Activated effector memory CD4-positive, alpha-beta T cell treated with Interleukin-2 at 50 U/mL for 16 hours (primary cell): Measurements from ENCODE around the gene SHMT1.
"Not testable (repeated sequence)": the region's sequence is repeated elsewhere in the genome, so short reads cannot be mapped to it uniquely, and the experiment has no call there.

Source experiments
- DNase-seq: peaks from one replicate; pipeline ENCODE4 v3.0.0-alpha.2; 2020

Gene SHMT1

DNA sequence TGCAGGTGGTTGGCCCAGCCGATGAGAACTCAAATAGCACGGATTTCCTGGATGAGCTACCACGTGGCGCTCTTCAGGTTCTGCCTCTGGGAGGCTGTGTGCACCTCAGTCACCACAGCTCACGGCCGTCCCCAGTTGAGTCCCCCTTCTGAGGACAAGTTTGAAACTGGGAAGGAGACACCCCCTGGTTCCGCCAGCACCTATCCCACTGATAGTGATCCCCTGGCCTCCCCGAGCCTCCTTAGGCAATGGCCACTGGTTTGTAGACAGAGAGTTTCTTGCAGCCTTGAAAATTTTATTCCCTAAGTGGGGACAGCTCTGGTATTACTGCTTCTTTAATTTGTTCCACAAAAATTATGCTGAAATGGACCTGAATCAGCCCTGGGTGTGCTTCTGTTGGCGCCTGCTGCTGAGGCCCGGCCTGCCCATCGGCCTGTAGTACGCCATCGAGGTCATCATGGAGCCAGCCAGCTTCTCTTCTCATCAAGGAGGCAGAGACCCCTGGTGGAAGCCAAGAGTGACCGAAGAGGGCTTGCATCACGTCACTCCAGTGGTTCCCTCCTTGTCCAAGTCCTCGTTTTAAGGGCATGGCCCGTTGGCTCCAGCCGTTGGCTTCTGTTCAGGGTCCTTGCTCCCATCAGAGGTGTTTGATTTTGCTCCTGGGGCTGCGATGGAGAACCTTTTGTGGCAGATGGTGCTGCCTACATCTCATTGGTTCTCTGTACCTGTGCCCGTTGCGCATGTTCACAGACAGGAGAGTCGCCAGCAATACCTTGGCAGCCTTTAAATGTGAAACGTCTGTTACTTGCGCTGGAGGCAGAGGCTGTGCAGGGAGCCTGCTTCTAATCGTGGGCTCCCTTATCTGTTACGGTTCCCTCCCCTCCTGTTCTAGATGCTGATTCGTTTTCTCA is 39.0 kb downstream of the SHMT1 start:
- no peak for DNase-seq

DNA sequence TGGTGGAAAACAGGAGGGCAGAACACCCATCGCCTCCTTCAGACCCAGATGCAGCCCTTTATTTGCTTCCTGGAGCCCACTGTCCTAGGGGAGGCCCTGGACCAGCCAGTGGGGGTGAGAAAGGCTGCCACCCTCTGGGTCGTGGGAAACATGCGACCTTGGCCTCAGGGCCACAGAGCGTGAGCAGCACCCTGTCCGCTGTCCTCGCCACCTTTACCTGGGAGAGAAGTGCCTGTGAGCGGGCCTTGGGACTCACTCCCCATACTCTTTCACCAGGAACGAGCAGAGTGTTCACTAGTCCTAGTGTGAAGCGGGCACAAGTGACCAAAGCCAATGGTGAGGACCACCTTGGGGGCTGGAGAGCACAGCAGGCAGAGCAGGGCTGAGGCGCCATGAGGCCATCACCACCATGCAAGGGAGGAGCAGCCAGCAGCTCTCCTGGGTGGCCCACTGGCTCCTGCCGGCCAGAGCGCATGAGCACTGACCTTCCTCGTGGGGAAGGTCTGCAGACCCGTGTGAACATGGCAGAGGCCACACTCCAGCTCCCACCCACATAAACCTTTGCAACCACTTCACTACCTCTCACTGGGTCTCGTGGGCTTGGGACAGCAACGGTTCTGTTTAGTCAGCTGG is 39.7 kb downstream of the SHMT1 start:
- DNase-seq, result no peak

GRCh38 chr17:18323007-18323406 is 40.3 kb downstream of the SHMT1 start:
- no peak for DNase-seq

DNA sequence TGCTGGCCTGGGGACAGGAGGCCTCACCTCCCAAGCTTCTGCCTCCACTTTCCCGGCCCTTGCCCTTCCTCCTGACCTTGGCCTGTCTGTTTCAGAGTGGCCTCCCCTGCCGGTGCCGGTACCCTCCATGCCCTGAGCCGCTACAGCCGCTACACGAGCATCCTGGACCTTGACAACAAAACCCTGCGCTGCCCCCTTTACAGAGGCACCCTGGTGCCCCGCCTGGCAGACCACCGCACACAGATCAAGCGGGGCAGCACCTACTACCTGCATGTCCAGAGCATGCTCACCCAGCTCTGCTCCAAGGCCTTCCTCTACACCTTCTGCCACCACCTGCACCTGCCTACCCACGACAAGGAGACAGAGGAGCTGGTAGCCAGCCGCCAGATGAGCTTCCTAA is 40.8 kb downstream of the SHMT1 start:
- DNase-seq, result no peak

- DNase-seq, result no peak
Observed at GRCh38 chr17:18321309-18321708, 42.0 kb downstream of the SHMT1 start.

DNA sequence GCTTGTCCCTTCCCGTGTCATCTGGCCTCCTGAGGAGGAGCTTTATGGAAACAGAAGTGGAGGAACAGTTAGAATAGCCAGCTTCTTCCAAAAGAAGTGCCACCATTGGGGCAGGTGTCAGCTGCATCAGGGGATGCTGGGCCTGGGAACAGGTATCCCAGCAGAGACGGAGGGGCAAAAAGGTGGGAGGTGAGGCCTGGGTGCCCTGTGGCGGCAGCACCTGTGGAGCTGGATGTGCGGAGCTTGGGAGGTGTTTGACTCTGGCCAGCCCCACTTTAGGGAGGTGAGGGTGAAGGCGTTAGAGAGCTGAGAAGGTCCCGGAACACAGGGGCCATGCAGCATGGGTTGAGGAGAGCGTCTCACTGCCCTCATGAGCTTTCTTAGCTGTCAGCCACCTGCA is 43.0 kb downstream of the SHMT1 start:
- no peak for DNase-seq

DNA sequence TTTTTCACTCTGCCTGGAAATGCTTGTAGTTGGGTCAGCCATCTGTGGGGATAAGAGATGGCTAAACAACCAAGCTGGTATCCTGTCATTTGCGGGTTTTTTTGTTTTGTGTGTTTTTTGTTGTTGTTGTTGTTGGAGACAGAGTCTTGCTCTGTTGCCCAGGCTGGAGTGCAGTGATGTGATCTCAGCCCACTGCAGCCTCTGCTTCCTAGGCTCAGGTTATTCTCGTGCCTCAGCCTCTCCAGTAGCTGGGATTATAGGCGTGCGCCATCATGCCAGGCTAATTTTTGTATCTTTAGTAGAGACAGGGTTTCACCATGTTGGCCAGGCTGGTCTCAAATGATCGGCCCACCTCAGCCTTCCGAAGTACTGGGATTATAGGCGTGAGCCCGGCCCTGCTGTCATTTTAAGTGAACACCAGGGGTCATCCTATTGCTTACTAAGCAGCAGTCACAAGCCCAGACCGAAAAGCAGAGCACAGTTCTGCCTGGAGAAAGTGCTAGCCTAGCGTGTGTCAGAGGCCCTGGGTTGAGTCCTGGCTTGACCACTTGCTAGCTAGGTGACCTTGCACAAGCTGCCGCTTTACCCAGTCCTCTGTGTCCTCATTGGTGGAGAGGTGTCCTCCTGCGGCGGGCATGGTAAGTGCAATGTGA is 43.6 kb downstream of the SHMT1 start:
- no peak for DNase-seq

DNA sequence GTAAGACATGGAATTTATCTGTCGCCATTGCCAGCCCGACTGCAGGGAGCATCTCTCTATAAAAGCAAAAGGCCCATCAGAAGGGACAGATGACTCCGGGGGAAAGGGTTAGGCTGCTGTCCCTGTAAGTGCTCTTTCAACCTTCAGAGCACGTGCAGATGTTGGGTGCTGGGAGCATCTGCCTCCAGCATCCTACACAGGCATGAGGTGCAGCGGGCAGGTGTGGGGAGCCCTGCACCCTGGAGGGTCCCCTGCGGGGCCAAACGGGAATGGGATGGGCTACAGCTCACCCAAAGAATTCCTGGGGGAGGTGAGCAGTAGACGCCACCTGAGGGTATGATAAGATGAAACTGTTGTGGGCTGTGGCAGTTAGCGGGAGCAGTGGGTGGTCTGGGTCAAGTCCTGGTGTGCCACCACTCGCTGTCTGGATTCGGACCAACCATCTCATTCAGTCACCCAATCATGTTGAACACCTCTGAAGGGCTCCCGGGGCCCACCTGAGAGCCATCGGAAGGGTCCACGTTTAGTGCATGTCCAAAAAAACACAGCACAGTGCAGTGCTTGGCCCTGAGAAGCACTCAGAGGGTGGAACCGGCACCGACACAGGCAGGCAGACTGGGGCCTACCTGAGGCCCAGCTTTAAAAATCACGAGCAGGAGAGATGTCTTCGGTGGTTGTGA is 44.4 kb downstream of the SHMT1 start:
- DNase-seq, result no peak

DNA sequence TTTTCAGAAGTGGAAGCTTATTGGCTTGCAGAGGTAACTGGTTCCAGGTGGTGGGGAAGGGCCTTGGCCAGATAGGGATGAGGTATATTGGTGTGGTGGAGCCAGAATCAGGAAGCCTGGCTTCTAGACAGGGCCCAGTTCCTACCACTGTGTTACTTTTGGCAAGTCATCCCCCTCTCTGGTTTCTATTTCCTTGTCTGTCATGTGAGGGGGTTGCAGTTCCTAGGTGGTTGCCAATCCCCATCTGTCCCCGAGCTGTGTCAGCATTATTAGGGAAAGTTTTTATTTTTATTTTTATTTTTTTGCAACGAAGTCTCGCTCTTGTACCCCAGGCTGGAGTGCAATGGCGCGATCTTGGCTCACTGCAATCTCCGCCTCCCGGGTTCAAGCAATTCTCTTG is 45.2 kb downstream of the SHMT1 start:
- no peak for DNase-seq

DNA sequence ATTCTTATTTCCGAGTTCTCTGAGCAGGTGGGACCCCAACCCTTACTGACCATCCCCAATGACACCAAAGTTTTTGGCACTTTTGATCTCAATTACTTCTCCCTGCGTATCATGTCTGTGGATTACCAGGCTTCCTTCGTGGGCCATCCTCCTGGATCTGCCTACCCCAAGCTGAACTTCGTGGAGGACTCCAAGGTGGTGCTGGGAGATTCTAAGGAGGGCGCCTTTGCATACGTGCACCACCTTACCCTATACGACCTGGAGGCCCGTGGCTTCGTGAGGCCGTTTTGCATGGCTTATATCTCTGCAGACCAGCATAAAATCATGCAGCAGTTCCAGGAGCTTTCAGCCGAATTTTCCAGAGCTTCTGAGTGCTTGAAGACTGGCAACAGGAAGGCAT is 47.4 kb downstream of the SHMT1 start:
- no peak for DNase-seq

DNA sequence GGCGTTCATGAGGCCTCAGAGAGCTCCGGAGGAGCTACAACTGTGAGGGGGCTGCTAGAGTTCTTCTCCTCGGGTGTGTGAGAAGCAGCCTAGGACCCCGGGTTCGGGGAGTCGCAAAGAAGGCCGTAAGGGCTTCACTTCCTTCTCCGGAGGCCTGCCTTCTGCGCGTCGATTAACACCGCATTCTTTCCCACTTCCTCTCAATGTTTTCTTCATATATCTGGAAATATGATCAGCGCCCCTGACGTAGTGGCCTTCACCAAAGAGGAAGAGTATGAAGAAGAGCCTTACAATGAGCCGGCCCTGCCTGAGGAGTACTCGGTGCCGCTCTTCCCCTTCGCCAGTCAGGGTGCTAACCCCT is 47.8 kb downstream of the SHMT1 start:
- no peak for DNase-seq

DNA sequence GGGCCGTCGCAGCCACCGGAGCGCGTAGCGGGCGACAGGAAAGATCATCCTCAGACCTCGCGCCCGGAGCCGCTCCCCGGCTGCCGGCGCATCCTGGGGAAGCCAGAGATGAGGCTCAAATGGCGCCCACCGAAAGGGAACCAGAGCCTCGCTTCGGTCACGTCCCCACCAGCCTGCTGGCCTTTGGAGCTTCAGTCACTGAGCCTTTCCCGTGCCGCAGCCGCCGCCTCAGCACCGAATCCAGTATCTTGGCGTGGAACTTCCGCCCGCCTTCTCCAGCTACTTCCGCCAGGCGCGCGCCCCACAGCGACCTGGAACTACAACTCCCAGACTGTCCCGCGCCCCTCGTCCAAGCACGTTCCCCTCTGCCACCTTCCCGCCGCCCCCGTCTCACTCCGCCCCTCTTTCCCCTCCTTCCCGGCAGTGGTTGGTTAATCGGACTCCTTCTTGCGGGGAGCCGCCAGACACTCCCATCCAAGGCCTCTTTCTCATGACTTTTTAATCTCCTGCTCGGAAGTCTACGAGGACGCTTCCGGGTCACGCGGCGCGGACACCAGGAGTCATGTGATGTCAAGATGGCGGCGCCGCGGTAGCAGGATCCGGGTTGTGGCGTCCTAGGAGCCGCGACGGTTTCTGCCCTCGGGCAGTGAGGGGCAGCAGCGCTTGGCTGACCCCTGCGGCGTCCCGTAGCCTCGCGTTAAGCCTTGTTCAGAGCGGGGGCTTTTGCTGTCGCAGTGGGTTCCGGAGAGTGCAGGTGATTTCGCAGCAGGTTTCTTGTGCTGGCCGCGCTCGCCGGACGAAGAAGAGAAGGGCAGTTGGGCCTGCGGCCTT is 48.4 kb downstream of the SHMT1 start, which contains the start of the genes SMCR8 and TOP3A:
Gene SMCR8 (plus strand): TSS at position 563 of the 831 bp plus-strand sequence. CDS start 497 bp downstream, outside the sequence.
Gene TOP3A (minus strand): TSS at position 264 of the 831 bp plus-strand sequence. CDS start 216 bp downstream, at position 48.
- peak; percentile 97 for DNase-seq

DNA sequence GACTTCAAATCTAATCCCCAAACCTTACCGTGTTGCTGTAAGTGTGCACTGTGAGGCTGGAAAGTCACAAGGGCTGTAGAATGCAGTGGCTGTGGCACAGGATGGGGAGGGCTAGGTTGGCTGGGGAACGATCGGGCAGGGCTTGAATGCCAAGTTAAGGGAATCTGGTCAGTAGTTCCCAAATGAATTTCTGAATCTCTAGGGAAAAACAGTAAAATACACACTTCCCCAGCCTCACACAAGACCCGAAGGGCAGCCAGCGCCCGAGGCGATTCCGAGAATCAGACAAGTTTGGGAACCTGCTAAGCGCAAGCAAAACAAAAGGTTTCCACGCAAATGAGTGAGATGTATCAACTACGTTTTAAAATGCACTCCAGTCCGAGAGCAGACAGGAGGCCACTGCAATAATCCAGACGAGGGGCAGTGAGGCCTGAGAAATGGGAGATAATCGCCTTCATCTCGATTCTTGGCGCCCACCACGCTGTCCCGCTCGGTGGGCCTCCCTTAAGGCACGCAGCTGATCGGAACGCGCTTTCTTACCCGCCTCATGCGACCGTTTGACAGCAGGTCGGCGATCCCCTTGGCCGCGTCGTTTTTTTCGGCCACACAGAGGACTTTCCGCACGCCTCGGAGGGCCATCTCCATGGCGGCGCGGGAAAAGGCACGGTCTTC is 49.2 kb downstream of the SHMT1 start:
- DNase-seq, result no peak

- no peak for DNase-seq
Observed at GRCh38 chr17:18309202-18309601, 54.1 kb downstream of the SHMT1 start.

- not testable (repeated sequence) for DNase-seq
Observed at GRCh38 chr17:18303206-18303605, 60.1 kb downstream of the SHMT1 start.

DNA sequence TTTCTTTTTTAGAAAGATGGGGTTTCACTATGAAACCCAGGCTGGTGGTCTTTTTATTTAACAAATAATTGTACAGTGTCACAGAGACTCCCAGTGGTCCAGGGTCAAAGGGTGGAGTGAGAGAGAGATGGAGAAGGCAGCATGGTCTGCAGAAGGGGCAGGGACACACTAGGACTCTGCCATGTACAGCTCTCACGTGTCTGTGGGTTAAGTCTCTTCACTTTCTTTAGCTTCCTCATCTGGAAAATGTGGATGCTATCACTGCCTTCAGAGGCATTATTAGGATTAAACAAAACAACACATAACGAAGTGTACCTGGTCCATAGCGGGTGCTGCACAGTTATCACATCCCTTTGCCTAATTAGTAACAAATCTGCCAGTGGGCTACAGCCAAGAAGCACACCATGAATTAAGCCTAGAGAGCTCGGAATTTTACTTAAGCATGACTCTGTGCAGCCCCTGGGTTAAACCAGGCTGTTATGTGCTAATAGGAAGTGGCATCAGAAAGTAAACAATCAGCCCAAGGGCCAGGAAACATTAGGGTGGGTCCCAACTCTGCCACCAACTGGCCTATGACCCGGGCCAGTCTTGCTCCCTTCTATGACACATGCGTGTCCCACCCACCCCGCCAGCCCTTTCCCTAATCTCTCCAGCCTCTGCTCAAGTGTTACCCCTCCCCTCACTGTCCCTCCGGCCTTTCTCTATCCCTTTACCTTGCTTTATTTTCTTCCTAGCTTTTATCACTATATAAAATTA is 62.4 kb downstream of the SHMT1 start:
- no peak for DNase-seq

DNA sequence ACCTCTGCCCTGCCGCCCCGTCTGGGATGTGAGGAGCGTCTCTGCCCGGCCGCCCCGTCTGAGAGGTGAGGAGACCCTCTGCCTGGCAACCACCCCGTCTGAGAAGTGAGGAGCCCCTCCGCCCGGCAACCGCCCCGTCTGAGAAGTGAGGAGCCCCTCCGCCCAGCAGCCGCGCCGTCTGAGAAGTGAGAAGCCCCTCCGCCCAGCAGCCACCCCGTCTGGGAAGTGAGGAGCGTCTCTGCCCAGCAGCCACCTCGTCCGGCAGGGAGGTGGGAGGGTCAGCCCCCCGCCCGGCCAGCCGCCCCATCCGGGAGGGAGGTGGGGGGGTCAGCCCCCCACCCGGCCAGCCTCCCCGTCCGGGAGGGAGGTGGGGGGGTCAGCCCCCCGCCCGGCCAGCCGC is 65.3 kb downstream of the SHMT1 start:
- DNase-seq, result not testable (repeated sequence)

DNA sequence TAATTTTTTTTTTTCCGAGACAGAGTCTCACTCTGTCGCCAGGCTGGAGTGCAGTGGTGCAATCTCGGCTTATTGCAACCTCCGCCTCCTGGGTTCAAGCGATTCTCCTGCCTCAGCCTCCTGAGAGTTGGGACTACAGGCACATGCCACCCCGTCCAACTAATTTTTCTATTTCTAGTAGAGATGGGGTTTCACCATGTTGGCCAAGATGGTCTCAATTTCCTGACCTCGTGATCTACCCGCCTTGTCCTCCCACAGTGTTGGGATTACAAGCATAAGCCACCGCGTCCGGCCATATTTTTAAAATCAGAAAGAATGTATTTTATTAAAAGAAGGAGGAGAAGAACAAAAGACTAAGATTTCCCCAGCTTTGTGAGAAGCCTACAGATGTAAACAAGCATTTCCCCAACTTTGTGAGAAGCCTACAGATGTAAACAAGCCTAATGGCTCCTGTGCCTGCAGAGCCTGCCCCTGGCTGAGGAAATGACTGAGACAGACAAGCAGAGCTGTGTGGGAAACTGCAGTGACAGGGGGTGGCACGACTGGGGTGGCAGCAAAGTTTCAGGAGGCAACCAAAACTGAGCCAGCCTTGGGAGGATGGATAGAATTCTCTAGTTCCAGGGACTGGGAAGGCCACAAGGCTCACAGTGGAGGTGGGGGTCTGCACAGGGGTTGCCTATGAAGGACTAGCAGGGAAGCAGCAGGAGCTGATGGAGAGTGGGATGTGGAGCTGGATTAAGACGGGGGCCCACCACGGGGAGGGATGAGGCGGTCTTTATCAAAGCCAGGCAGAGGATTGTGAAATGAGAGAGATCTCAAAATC is 71.4 kb downstream of the SHMT1 start:
- no peak for DNase-seq

DNA sequence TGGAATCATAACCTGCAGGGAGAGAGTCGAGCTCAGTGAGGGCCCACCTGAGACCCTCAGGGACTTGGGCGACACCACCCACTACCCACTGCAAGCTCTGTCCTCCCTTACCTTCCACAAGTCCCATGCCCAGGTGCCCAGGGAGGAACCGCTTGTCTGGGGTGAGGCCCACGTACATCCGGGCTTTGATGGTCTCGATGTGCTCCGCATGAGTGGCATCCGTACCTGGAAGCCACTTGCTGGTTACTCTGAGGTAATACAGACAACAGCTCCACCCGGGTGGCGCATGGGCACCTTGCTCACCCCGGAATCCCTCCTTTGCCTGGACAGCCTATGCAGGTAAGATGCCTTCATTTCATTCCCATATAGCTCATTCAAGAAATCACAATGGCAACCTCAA is 78.1 kb downstream of the SHMT1 start:
- DNase-seq, result no peak

GRCh38 chr17:18281788-18282187 is 81.6 kb downstream of the SHMT1 start:
- no peak for DNase-seq
